ENCODE results near the gene HOXC5. TPM values are rescaled to one million over a fixed set of nuclear protein-coding genes. Genes with fewer than 3 reads are reported as not detected.

The HOXC5 gene
- total and polyA plus RNA-seq, 3 donors from 2014 or later, result 1.3 to 5.5 (median 1.9) TPM

DNA sequence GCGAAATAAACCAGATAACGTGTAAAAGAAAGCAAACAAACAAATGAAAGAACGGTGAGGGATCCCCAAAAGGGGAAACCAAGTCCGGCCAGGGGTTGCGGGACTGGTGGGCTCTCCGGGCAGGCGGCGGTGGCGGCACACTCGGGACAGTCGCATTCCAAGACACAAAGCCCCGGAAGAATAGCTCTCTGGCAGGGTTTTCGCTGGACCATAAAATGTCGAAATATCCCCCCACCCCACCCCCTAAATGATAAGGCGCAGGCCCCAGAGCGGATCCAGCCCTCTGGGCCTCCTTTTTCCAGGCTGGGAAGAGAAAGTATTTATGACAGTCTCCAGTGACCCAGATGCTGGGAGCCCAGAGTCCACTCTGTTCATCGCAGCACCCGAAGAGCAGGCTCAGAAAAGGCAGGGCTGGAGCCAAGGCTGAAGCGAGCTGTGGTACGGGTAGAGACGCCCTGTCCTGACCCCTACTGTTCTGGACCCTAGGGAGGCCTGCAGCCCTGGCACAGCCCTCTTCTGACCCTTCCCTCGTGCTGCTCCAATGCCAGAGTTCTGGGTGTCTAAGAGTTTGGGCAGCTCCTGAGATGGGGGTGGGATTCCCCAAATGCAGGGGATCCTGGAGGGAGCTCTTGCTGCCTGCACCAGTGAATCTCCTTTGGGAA lies 26.2 kb upstream of the HOXC5 start:
- Histone ChIP-seq H3K4me1 (peaks cover 22% of the 10 kb centered on the region), H3K9me3 (no peaks in the 10 kb centered on the region), H3K27ac (peak overlapping the region; percentile 5 to 65), H3K36me3 (ENCODE audit: low read depth, missing control alignments) (no peaks in the 10 kb centered on the region), H3K27me3 (no peaks in the 10 kb centered on the region), H3K4me3 (peak overlapping the region; percentile 6 to 13)
- DNase-seq, result no peak
- intact Hi-C loops (cut with DNase I; ENCODE audit: low total_unique reads), result no loop called here
- WGBS, 2 donors, result 32 to 39% methylated on average over 19 to 22 of the region's 22 CpGs
- TF ChIP-seq, protein P1, sequence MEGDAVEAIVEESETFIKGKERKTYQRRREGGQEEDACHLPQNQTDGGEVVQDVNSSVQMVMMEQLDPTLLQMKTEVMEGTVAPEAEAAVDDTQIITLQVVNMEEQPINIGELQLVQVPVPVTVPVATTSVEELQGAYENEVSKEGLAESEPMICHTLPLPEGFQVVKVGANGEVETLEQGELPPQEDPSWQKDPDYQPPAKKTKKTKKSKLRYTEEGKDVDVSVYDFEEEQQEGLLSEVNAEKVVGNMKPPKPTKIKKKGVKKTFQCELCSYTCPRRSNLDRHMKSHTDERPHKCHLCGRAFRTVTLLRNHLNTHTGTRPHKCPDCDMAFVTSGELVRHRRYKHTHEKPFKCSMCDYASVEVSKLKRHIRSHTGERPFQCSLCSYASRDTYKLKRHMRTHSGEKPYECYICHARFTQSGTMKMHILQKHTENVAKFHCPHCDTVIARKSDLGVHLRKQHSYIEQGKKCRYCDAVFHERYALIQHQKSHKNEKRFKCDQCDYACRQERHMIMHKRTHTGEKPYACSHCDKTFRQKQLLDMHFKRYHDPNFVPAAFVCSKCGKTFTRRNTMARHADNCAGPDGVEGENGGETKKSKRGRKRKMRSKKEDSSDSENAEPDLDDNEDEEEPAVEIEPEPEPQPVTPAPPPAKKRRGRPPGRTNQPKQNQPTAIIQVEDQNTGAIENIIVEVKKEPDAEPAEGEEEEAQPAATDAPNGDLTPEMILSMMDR (IDR thresholded peaks at IDR 0.05), result no peak
- no peak for TF ChIP-seq POLR2A (IDR thresholded peaks at IDR 0.05)

- Histone ChIP-seq H3K27ac (no peak overlapping the region), H3K4me3 (no peak overlapping the region), H3K36me3 (ENCODE audit: low read depth, missing control alignments) (no peaks in the 10 kb centered on the region), H3K4me1 (peaks cover 22% of the 10 kb centered on the region), H3K27me3 (no peaks in the 10 kb centered on the region), H3K9me3 (no peaks in the 10 kb centered on the region)
- TF ChIP-seq, protein P1 (IDR thresholded peaks at IDR 0.05), result no peak
- no peak for TF ChIP-seq POLR2A (IDR thresholded peaks at IDR 0.05)
- DNase-seq, result no peak
- WGBS, 2 donors, result 56 to 72% methylated on average over 2 of the region's 2 CpGs
- intact Hi-C loops (cut with DNase I; ENCODE audit: low total_unique reads), result no loop called here
Observed at GRCh38 chr12:54007538-54008259, 25.2 kb upstream of the HOXC5 start.

GRCh38 chr12:54008260-54008552 lies 24.6 kb upstream of the HOXC5 start:
- TF ChIP-seq, protein P1 (IDR thresholded peaks at IDR 0.05), result no peak
- no peak for TF ChIP-seq POLR2A (IDR thresholded peaks at IDR 0.05)
- no peaks in the 10 kb centered on the region for H3K9me3 ChIP-seq
- no peaks in the 10 kb centered on the region for H3K36me3 ChIP-seq (ENCODE audit: low read depth, missing control alignments)
- H3K27me3 ChIP-seq, result no peaks in the 10 kb centered on the region
- no peak for DNase-seq
- H3K4me1 ChIP-seq, result peaks cover 22% of the 10 kb centered on the region
- no peak overlapping the region for H3K4me3 ChIP-seq
- 39 to 70% methylated on average over 2 of the region's 2 CpGs for WGBS, 2 donors
- intact Hi-C loops (cut with DNase I; ENCODE audit: low total_unique reads), result no loop called here
- H3K27ac ChIP-seq, result no peak overlapping the region

GRCh38 chr12:54009171-54010052 lies 23.4 kb upstream of the HOXC5 start:
- TF ChIP-seq, protein P1 (IDR thresholded peaks at IDR 0.05), result no peak
- no peak for TF ChIP-seq POLR2A (IDR thresholded peaks at IDR 0.05)
- Histone ChIP-seq H3K4me1 (peaks cover 22% of the 10 kb centered on the region), H3K36me3 (ENCODE audit: low read depth, missing control alignments) (no peaks in the 10 kb centered on the region), H3K27me3 (no peaks in the 10 kb centered on the region), H3K9me3 (no peaks in the 10 kb centered on the region), H3K4me3 (peak overlapping the region in 1 of 2 donors; percentile 63), H3K27ac (no peak overlapping the region)
- DNase-seq, result no peak
- intact Hi-C loops (cut with DNase I; ENCODE audit: low total_unique reads), result no loop called here
- 12 to 13% methylated on average over 24 to 38 of the region's 51 CpGs for WGBS, 2 donors

Data from testis (tissue), 3 donors.